ENCODE results near the gene ZNF345.

GRCh38 chr19:36916991-36917390, 66.3 kb downstream of the ZNF345 start:
- TF ChIP-seq CTCF (IDR thresholded peaks at IDR 0.05), result no peak
- TF ChIP-seq POLR2A (IDR thresholded peaks at IDR 0.05), result no peak
- TF ChIP-seq POLR2AphosphoS5 (IDR thresholded peaks at IDR 0.05), result no peak
- TF ChIP-seq EP300 (IDR thresholded peaks at IDR 0.05), result no peak
